HG02938 (cell line): ENCODE data around the gene NUDT16L1.
"Not testable (repeated sequence)": the region's sequence is repeated elsewhere in the genome, so short reads cannot be mapped to it uniquely, and the experiment has no call there.

Experiments
- ATAC-seq: cut with Tn5 transposase; IDR thresholded peaks from one replicate; pipeline ENCODE4 v1.9.1; 2021; ENCODE audit warnings: mild to moderate bottlenecking, moderate library complexity; ENCODE audit not compliant: unreplicated experiment

The NUDT16L1 gene

DNA sequence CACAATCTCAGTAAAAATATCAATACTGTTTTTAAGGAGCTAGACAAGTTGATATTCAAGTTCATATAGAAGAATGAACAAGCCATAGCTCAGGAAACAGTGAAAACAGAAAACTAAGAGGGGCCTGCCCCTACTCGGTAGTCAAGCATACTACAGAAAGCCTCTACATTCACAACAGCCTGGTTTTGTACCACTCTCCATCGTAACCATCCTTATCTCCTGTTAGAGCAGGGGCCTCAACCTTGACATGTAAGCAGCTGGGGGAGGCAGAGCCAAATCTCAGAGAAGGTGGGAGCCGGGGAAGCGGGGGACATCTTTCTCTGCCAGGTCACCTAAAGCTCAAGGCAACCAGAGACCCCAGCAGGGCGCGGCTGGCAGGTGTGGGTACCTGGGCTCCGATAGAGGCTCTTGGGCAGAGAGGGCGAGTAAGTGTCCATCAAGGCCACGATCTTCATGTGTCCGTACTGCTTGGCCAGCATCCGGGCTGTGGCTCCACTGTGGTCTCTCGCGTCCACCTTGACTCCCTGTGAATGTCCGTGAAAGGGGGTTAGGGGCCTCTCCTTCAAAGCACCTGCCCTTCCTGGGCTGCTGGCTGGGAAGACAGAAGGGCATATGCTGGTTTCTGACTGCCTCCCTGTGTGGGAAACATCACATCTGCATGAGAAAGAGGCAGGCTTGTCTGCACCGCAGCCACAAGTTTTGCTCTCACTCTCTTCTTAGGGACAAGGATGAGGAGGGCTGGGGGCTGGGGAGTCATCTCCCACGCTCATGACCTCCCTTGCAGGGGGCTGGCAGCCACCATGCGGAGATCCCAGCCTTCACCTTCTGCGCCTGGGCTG is 20.5 kb downstream of the NUDT16L1 start:
- no peak for ATAC-seq

DNA sequence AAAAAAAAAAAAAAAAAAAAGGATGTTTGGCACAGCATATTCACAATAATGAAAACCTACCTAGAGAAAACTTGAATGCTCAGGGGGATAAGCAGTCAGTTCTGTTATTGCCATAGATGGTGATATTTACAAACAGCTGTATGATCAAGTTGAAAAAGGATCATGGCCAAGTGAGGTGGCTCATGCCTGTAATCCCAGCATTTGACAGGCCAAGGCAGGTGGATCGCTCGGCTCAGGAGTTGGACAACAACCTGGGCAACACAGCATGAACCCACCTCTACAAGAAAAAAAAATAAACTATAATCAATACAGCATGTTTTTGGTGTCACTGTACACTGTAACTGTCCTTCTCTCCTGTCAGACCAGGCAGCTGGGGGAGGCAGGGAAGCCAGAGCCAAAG is 21.6 kb downstream of the NUDT16L1 start:
- ATAC-seq: no peak

DNA sequence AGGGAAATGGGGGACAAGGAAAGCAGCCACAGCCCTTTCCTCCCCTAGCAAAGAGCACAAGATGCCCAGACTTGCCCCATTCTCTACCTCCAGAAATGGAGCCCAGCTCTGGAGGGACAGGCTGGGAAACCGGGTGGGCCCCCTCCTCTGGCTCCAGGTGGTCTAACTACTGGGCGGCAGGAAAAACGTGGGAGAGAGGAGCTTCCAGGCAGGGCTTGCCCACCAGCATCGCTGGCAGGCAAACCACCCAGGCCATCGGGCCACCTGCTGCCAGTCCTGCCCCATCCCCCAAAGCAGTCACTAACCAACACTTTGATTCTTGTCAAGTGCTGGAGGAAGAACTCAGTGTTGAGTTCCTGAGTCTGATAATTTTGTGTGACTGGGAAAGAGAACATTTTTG is 25.1 kb downstream of the NUDT16L1 start:
- no peak for ATAC-seq

DNA sequence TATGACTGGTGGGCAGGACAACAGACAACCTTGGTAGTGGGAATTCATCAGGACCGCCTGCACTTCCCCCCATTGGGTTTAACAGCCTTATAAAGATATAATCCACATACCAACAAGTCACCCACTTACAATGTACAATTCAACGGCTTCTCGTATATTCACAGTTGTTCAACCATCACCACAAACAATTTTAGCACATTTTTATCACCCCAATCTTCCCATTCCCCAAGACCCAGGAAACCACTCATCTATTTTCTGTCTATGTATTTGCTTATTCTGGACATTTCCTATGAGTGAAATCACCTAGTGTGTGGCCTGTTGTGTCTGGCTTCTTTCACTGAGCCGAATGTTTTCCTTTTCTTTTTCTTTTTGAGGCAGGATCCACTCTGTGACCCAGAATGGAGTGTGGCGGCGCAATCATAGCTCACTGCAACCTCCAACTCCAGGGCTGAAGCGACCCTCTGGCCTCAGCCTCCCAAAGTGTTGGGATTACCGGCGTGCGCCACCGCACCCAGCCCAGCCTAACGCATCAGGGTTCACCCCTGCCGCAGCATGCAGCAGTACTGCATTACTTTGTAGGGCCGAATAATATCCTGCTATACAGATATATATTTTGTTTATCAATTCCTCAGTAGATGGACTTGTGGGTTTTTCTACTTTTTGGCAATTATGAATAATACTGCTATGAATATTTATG is 29.9 kb downstream of the NUDT16L1 start:
- no peak for ATAC-seq

DNA sequence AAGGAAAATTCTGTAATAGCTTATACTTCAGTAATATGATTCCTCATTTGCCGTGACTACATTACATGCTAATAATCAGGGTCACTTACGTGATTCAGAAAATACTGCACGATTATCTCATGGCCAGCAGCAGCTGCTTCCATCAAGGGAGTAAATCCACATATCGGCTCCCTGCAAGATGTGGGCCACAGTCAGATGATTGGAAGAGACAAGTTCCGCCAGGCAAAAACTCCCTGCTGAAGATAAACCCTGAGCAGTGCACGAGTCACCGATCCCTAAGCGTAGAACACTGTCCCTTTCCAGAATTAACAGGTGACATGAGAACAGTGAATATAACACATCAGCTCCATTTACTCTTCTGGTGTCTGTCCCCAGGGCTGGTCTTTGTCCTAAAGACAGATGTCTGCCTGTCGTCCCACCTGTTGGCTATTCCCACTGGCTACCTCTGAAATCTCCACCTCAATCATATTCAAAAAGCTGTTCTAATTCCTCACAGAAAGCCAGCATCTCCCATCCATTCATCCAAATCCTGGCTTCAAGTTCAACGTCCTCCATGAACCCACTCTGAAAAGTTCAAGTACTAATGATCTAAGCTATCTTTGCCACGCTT is 31.4 kb downstream of the NUDT16L1 start:
- ATAC-seq: no peak

DNA sequence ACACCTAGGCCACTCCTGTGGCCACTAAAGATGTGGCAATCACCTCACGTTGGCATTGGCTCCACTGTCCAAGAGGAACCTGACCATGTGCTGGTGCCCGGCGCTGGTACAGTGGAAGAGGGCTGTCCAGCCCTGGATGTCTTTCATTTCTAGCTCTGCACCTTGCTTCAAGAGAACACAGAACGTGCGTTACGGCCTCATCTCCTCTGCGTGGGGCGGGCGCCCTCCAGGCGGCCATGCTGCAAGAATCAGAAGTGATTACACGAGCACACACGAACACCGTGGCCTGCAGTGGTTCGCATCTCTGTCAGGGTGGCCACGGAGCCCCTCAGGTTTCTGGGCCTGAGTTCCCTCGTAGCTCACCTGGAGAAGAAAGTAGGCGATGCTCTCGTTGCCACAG is 33.3 kb downstream of the NUDT16L1 start:
- no peak for ATAC-seq

DNA sequence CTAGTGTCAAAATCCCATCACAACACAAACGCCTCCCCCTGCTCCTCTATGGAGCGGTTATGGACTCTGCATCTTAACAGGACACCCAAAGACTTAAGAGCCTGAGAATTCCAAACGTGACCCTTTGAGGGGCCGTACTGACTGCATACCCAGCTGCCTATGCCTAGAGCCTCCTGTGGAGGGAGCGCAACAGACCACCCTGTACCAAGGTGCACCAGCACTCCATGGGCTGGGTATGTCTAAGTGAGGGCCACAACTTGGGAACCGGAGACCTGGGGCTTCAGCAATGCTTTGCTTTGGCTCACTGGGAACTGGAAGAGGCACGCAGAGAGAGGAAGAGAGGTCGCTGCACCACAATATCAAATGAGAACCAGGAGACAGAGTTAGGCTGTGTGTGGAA is 35.3 kb downstream of the NUDT16L1 start:
- ATAC-seq: no peak

DNA sequence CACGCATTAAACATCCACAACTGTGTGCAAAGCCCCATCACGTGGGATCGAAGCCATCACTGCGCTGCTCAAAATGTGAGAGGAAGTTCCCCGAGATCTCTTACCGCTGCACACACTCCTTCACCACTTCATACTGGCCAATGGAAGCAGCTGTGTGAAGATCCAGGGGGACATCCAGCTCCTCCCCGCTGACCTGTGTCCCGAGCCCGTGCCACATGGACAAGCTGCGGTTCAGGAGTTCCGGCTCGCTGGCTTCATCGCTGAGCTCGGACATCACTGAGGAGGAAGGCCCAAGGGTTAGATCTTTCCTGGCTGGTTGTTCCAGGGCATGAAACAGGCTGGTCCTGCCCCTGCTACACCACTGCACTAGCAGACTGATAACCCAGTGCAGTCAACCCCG is 36.5 kb downstream of the NUDT16L1 start:
- ATAC-seq: no peak

DNA sequence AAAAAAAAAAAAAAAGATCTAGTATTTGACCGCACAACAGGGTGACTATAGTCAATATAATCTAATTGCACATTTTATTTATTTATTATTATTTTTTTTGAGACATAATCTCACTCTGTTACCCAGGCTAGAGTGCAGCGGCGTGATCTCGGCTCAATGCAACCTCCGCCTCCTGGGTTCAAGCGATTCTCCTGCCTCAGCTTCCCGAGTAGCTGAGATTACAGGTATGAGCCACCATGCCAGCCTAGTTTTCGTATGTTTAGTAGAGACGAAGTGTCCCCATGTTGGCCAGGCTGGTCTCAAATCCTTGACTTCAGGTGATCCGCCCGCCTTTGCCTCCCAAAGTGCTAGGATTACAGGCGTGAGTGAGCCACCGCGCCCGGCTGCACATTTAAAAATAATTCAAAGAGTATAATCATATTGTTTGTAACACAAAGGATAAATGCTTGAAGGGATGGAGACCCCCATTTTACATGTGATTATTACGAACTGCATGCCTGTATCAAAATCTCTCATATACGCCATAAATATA is 39.9 kb downstream of the NUDT16L1 start:
- ATAC-seq: no peak

DNA sequence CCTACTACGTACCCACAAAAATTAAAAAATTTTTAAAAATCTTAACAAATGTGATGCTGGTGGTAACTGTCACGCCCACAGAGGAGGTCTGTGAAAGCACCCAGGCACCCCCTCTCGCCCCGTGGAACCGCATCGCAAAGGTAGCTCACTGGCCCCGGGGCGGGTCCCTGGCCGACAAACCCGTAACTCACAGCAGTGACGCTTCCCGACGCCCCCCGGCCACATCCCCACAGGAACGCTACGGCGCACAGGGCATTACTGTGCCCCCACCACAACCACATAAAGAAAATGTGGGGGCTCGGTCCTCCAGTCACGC is 40.3 kb downstream of the NUDT16L1 start:
- peak; percentile 17 for ATAC-seq

DNA sequence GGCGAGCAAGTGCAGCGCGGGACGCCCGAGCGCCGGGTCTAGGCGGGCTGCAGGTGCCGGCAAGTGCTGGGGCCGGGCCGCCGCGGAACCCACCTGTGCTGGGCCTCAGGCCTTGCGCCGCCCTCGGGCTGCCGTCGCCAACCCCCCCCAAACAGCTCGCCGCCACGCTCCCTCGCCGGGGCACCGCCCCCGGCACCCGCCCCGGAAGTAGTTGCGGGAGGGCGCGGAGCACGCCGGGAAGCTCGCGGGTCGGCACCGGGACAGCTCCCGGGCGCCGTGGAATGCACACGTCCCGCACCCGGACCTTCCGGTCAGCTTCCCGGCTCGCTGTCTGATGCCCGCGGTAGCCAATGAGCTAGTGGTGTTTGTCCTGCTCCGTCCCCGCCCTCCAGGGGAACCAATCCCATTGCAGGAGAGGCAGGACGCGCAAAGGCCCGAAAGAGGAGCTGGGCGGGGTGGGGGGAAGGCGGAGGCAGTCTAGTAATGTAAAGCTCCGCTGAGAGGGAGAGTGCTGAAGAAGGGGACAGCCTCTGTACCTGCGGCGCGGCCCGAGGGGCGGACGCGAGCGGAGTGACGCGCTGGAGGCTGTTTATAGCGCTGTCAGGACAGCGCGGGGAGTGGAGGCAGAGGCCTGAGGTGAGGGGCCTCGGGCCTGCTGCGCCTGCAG is 40.8 kb downstream of the NUDT16L1 start, which contains the start of the genes ANKS3 and DNAAF8:
ANKS3 (minus strand) TSS at position 209 of the 667 bp plus-strand sequence. CDS start 4,122 bp downstream, outside the sequence.
DNAAF8 (plus strand) TSS at position 475 of the 667 bp plus-strand sequence. CDS start 1,978 bp downstream, outside the sequence.
- peak; percentile 73 for ATAC-seq

DNA sequence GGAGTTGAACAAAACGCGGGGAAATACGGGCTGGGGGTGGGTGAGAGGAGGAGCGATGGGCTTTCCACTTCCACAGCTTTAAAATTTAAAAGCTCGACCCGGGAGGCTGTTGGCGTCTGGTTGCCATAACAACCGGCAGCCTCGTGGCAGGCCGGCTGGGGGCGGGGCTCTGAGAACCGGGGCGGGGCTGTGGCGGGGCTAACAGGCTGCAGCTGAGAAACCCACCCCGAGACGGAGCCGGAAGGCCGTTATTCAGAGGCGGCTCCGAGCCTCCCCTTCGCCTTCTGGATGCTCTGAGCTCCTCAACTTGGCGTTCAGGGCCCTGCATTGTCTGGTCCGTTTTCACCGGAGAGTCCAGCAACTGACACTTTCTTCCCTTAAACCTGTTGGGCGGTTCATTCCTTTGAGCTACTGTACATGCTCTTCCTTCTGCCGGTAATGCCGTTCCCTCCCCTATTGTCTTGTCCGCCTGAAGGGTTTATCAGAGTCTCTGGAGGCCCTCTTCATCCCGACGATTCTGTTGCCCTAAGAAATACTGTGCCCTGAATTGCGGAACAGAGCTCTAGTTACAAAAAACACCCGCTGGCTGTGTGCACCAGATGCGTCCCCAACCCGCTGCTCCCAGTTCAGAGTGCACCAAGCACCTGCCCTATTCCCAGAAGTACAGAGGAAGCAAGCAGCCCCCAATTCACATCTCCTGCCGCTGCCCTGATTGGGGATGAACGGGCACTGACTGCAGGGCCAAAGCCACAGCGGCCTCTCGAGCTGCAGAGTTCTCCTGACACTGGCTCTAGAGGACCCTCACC is 41.6 kb downstream of the NUDT16L1 start:
- ATAC-seq: peak; percentile 66

DNA sequence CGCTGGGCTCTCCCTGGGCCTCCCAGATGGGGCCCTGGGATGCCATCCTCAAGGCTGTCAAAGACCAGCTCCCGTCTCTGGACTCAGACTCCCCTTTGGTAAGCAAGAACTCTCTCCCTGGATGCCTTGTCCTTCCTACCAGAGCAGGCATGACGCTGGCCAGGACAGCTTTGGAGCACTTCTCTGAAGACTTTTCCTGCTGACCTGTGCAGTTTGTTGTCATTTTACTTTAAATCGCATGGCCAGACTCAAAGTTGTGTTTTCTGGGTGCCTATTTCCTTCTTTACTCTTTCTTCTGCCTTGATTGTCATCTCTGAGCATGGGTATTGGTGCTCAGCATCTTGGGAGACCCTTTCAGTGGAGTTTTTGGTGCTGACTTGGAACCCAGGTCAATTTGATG is 43.2 kb downstream of the NUDT16L1 start:
- no peak for ATAC-seq

DNA sequence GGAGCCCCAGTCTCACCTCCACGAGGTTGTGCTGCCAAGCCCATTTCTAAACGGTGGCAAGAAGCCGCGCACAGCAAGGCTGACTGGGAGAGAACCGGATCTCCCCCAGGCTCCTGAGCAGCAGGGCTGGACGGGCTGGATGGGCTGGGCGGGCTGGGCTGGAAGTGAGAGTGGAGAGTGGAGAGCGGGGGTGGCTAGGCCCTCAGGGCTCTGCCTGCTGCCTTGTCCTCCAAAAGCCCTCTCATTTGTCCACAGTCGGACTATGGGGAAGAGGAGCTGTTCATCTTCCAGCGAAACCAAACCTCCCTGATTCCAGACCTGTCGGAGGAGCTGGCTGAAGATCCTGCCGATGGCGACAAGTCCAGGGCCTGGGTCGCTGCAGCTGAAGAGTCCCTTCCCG is 44.2 kb downstream of the NUDT16L1 start:
- no peak for ATAC-seq

DNA sequence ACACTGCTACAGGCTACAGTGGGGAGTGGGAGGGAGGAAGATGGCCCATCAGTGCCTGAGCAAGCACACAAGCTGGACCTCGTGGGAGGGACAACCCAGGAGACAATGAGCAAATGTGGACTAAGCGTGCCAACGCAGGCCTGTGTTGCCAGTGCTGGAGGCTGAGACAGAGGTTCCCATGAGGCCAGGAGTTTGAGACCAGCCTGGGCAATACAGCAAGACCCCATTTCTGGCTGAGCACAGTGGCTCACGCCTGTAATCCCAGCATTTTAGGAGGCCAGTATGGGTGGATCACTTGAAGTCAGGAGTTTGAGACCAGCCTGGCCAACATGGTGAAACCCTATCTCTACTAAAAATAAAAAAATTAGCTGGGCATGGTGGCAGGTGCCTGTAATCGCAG is 45.0 kb downstream of the NUDT16L1 start:
- not testable (repeated sequence) for ATAC-seq

DNA sequence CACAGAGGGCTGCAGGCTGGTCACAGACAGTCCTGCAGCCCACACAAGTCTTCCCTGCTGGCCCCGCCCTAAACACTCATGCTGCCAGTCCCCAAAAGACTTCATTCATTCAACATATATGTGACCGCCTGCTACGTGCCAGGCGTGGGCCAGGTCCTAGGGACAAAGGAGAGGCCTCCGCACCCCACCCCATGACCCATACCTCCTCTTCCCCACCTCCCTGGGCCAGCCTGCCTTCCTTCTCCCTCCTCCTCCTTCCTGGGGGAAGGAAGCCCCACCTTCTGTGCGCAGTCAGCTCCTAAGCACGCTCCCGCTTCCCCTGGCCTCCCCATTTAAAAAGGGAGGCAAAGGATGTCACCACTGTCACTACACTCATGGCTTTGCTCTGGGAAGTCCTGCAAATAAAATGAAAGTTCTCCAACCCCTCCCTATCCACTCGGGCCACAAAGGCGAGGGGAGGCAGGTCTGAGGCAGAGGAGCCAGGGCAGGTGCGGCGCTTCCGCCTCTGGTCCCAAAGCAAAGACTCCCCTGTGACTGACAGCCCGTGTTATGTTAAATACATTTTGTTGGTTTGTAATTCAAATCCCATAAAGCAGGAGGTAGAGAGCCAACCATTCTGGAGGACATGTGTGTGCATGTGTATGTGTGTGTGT is 50.0 kb downstream of the NUDT16L1 start:
- no peak for ATAC-seq

DNA sequence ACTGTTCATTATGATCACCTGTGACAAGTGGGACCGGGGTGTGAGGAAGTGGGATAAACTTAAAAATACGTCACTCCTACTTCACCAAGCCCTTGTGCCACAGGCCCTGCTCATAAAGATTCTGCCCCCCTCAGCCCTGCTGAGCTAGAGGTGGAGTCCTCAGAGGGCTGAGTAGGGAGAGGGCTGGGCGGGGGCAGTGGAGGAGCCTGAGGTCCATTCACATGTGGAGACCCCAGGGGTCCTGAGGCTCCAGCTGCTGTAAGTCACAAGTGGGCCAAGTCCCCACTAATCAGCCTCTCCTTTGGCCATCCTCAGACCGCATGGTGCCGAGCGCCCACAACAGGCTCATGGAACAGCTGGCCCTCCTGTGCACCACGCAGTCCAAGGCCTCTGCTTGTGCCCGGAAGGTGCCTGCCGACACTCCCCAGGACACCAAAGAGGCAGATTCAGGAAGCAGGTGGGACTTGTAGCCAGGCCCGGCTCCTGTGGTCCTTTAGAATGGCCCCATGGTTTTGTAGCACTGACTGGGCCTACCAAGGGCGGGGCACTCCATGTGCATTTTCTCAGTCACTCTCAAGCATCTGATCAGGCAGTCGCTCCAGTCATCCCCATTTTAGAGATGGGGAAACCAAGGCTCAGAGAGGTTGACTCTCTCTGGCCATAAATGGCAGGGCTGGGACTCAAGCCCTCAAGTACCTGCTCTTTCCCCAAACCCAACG is 51.4 kb downstream of the NUDT16L1 start:
- ATAC-seq: no peak

DNA sequence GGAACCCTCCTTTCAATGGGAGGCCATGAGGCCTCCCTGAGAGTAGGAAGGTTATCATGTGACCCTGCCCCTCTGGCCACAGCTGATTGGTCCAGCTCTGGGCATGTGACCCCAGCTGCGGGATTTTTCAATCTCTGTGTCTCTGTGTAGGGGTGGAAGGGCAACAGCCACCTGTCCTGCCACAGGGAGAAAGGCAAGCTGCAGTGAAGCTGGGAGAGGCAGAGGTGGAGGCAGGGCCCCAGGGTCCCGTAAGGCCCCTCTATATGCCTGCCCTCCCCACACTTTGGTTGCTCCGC is 51.9 kb downstream of the NUDT16L1 start:
- ATAC-seq: no peak
